OCI-LY1 (cell line): ENCODE results near the gene BCL11A.

Experiments
- H2AFZ ChIP-seq: fragments of 200-600 bp; sonication (generic), shearing (Covaris generic); 2 replicates; pipeline ENCODE4 v1.6.0; 2014; ENCODE audit warnings: antibody characterized with exemption, mild to moderate bottlenecking, low read length
- H3F3A ChIP-seq: fragments of 200-600 bp; sonication (generic), shearing (Covaris generic); 2 replicates; pipeline ENCODE4 v1.6.0; 2014; ENCODE audit warnings: mild to moderate bottlenecking, antibody characterized with exemption, low read length, moderate library complexity; ENCODE audit not compliant: insufficient read depth
- H3K27ac ChIP-seq: fragments of 200-600 bp; sonication (generic); 2 replicates; pipeline ENCODE4 v1.5.1; 2014; ENCODE audit warnings: low read length, mixed run types, mild to moderate bottlenecking, low read depth; ENCODE audit not compliant: poor library complexity, severe bottlenecking
- H3K27me3 ChIP-seq: fragments of 200-600 bp; sonication (generic); 2 replicates; pipeline ENCODE4 v1.6.0; 2014; ENCODE audit warnings: antibody characterized with exemption, mild to moderate bottlenecking, low read length, moderate library complexity; ENCODE audit not compliant: insufficient read depth
- H3K36me3 ChIP-seq: fragments of 200-600 bp; sonication (generic); 2 replicates; pipeline ENCODE4 v1.6.1; 2014; ENCODE audit warnings: mild to moderate bottlenecking, antibody characterized with exemption, low read length, moderate library complexity, mixed read lengths; ENCODE audit not compliant: insufficient read depth
- H3K4me1 ChIP-seq: fragments of 200-600 bp; sonication (generic); 2 replicates; pipeline ENCODE4 v1.5.1; 2014; ENCODE audit warnings: mild to moderate bottlenecking, low read length, moderate library complexity; ENCODE audit not compliant: insufficient read depth, severe bottlenecking
- H3K4me2 ChIP-seq: fragments of 200-600 bp; sonication (generic), shearing (Covaris generic); 2 replicates; pipeline ENCODE4 v1.6.1; 2014; ENCODE audit warnings: low read length
- H3K4me3 ChIP-seq: fragments of 200-600 bp; sonication (generic); 2 replicates; pipeline ENCODE4 v1.5.1; 2014; ENCODE audit warnings: low read length, low read depth, mild to moderate bottlenecking, mixed read lengths; ENCODE audit not compliant: poor library complexity, severe bottlenecking
- H3K79me2 ChIP-seq: fragments of 200-600 bp; shearing (Covaris generic); 2 replicates; pipeline ENCODE4 v1.6.1; 2016; ENCODE audit warnings: mixed run types, low read length, mixed read lengths; ENCODE audit not compliant: insufficient read depth
- H3K9ac ChIP-seq: fragments of 200-600 bp; sonication (generic), shearing (Covaris generic); 2 replicates; pipeline ENCODE4 v1.6.1; 2014; ENCODE audit warnings: mild to moderate bottlenecking, low read length, mixed read lengths
- H3K9me2 ChIP-seq: fragments of 200-600 bp; sonication (generic), shearing (Covaris generic); 2 replicates; pipeline ENCODE4 v1.6.1; 2014; ENCODE audit warnings: low read depth, mild to moderate bottlenecking, low read length, mixed read lengths
- H3K9me3 ChIP-seq: fragments of 200-600 bp; shearing (Covaris generic); 2 replicates; pipeline ENCODE4 v1.6.1; 2014; ENCODE audit warnings: low read length, mixed read lengths
- H4K20me1 ChIP-seq: fragments of 200-600 bp; sonication (generic), shearing (Covaris generic); 2 replicates; pipeline ENCODE4 v1.6.0; 2016; ENCODE audit warnings: mild to moderate bottlenecking, low read length; ENCODE audit not compliant: insufficient read depth
- CTCF ChIP-seq: fragments of 200-600 bp; sonication (generic), shearing (Covaris generic); IDR thresholded peaks from 2 replicates; pipeline ENCODE4 v1.5.1; 2017; ENCODE audit warnings: mild to moderate bottlenecking, antibody characterized with exemption, low read length, moderate library complexity, mixed read lengths
- EZH2 ChIP-seq: fragments of 200-600 bp; sonication (generic), shearing (Covaris generic); IDR thresholded peaks from 2 replicates; pipeline ENCODE4 v1.8.0; 2017; ENCODE audit warnings: borderline replicate concordance, mixed run types, mild to moderate bottlenecking, antibody characterized with exemption, low read length, moderate library complexity, mixed read lengths

Gene BCL11A

GRCh38 chr2:60438653-60439052 lies 114.8 kb downstream of the BCL11A start:
- TF ChIP-seq CTCF (no peak), EZH2 (no peak)
- no peak overlapping the region for H3K4me3 ChIP-seq

GRCh38 chr2:60438131-60438530 lies 115.3 kb downstream of the BCL11A start:
- no peaks in the 10 kb centered on the region for H4K20me1 ChIP-seq
- H3K4me1 ChIP-seq, result peaks cover 20% of the 10 kb centered on the region
- H3K9ac ChIP-seq, result no peak overlapping the region
- no peak overlapping the region for H3K4me3 ChIP-seq
- no peak overlapping the region for H3K27ac ChIP-seq
- H3K79me2 ChIP-seq, result no peaks in the 10 kb centered on the region
- no peak overlapping the region for H3K4me2 ChIP-seq
- TF ChIP-seq CTCF (no peak), EZH2 (no peak)
- no peaks in the 10 kb centered on the region for H3K9me2 ChIP-seq
- no peaks in the 10 kb centered on the region for H3F3A ChIP-seq
- H3K27me3 ChIP-seq, result no peaks in the 10 kb centered on the region
- H3K9me3 ChIP-seq, result no peaks in the 10 kb centered on the region
- no peak overlapping the region for H2AFZ ChIP-seq
- no peaks in the 10 kb centered on the region for H3K36me3 ChIP-seq

More at GRCh38 chr2:60438653-60439052, 114.8 kb downstream of the BCL11A start:
- no peak overlapping the region for H3K9ac ChIP-seq
- no peaks in the 10 kb centered on the region for H3K27me3 ChIP-seq
- H4K20me1 ChIP-seq, result no peaks in the 10 kb centered on the region
- no peak overlapping the region for H2AFZ ChIP-seq
- no peaks in the 10 kb centered on the region for H3F3A ChIP-seq
- H3K9me2 ChIP-seq, result no peaks in the 10 kb centered on the region
- no peaks in the 10 kb centered on the region for H3K9me3 ChIP-seq
- no peaks in the 10 kb centered on the region for H3K36me3 ChIP-seq
- H3K4me1 ChIP-seq, result peaks cover 20% of the 10 kb centered on the region
- H3K27ac ChIP-seq, result no peak overlapping the region
- H3K79me2 ChIP-seq, result no peaks in the 10 kb centered on the region
- no peak overlapping the region for H3K4me2 ChIP-seq

- Histone ChIP-seq H3K4me2 (no peak overlapping the region), H3K4me1 (peaks cover 20% of the 10 kb centered on the region), H3K27ac (no peak overlapping the region), H4K20me1 (no peaks in the 10 kb centered on the region), H3K4me3 (no peak overlapping the region), H3K9me2 (no peaks in the 10 kb centered on the region), H3K79me2 (no peaks in the 10 kb centered on the region), H3K27me3 (no peaks in the 10 kb centered on the region), H2AFZ (no peak overlapping the region), H3K36me3 (no peaks in the 10 kb centered on the region), H3F3A (no peaks in the 10 kb centered on the region), H3K9me3 (no peaks in the 10 kb centered on the region), H3K9ac (no peak overlapping the region)
- no peak for TF ChIP-seq EZH2
- no peak for TF ChIP-seq CTCF
These were observed 116.3 kb downstream of the BCL11A start for GRCh38 chr2:60437080-60437696.
